Neural cell (in vitro differentiated cells): ENCODE results near the gene TAPBPL. TPM values are rescaled to one million over a fixed set of nuclear protein-coding genes. Genes with fewer than 3 reads are reported as not detected.
"Not testable (repeated sequence)": the region's sequence is repeated elsewhere in the genome, so short reads cannot be mapped to it uniquely, and the experiment has no call there.

ENCODE experiments used
- H2AFZ ChIP-seq: fragments of 200-600, 300-800 bp; sonication (generic), shearing (Covaris generic); 2 replicates; pipeline ENCODE4 v1.6.0; 2014; ENCODE audit warnings: low read depth, mild to moderate bottlenecking, antibody characterized with exemption, low read length, moderate library complexity
- H3F3A ChIP-seq: fragments of 200-600 bp; shearing (Covaris generic); 2 replicates; pipeline ENCODE4 v1.6.1; 2016; ENCODE audit warnings: mild to moderate bottlenecking, moderate library complexity, mixed read lengths, antibody characterized with exemption, low read length; ENCODE audit not compliant: insufficient read depth, poor library complexity, severe bottlenecking
- H3K27ac ChIP-seq: fragments of 200-600, 300-800 bp; sonication (generic), shearing (Covaris generic); 2 replicates; pipeline ENCODE4 v1.5.1; 2014; ENCODE audit warnings: mild to moderate bottlenecking, low read length, moderate library complexity
- H3K27me3 ChIP-seq: fragments of 300-800, 200-600 bp; sonication (generic), shearing (Covaris generic); 2 replicates; pipeline ENCODE4 v1.6.0; 2014; ENCODE audit warnings: mild to moderate bottlenecking, low read depth, low read length, moderate library complexity; ENCODE audit not compliant: insufficient read depth
- H3K36me3 ChIP-seq: fragments of 300-800, 200-600 bp; sonication (generic), shearing (Covaris generic); 2 replicates; pipeline ENCODE4 v1.5.1; 2014; ENCODE audit warnings: mild to moderate bottlenecking, antibody characterized with exemption, low read length, moderate library complexity; ENCODE audit not compliant: insufficient read depth
- H3K4me2 ChIP-seq: fragments of 300-800, 200-600 bp; sonication (generic), shearing (Covaris generic); 2 replicates; pipeline ENCODE4 v1.6.0; 2014; ENCODE audit warnings: mild to moderate bottlenecking, low read length
- H3K4me3 ChIP-seq: fragments of 300-800, 200-600 bp; sonication (generic), shearing (Covaris generic); 2 replicates; pipeline ENCODE4 v1.5.1; 2014; ENCODE audit warnings: mild to moderate bottlenecking, low read length, moderate library complexity
- H3K79me2 ChIP-seq: fragments of 200-600 bp; shearing (Covaris generic); replicated peaks from 2 replicates; pipeline ENCODE4 v1.6.0; 2014; ENCODE audit warnings: mild to moderate bottlenecking, low read length, moderate library complexity; ENCODE audit not compliant: insufficient read depth
- H3K9ac ChIP-seq: fragments of 300-800, 200-600 bp; sonication (generic), shearing (Covaris generic); 2 replicates; pipeline ENCODE4 v1.6.1; 2016; ENCODE audit warnings: mild to moderate bottlenecking, low read length, mixed read lengths
- H3K9me2 ChIP-seq: fragments of 200-600 bp; shearing (Covaris generic); 2 replicates; pipeline ENCODE4 v1.6.1; 2016; ENCODE audit warnings: mild to moderate bottlenecking, low read length, mixed read lengths; ENCODE audit not compliant: insufficient read depth
- H3K9me3 ChIP-seq: fragments of 200-600, 300-800 bp; sonication (generic), shearing (Covaris generic); 2 replicates; pipeline ENCODE4 v1.6.1; 2016; ENCODE audit warnings: mild to moderate bottlenecking, mixed run types, low read length, moderate library complexity, mixed read lengths
- H4K20me1 ChIP-seq: fragments of 200-600 bp; shearing (Covaris generic); 2 replicates; pipeline ENCODE4 v1.6.1; 2016; ENCODE audit warnings: mild to moderate bottlenecking, mixed run types; ENCODE audit not compliant: insufficient read depth
- CTCF ChIP-seq: fragments of 450-650 bp; IDR thresholded peaks from 2 replicates; pipeline ENCODE4 v1.5.1; 2014; ENCODE audit warnings: antibody characterized with exemption, mild to moderate bottlenecking, moderate library complexity; ENCODE audit not compliant: poor library complexity, severe bottlenecking
- EP300 ChIP-seq: fragments of 450-650 bp; conservative IDR thresholded peaks from 2 replicates; pipeline ENCODE4 v1.6.1; 2014; ENCODE audit warnings: antibody characterized with exemption, mild to moderate bottlenecking, moderate library complexity; ENCODE audit not compliant: poor library complexity, severe bottlenecking
- EZH2 ChIP-seq: fragments of 200-600, 300-800 bp; shearing (Covaris generic), sonication (generic); IDR thresholded peaks from 2 replicates; pipeline ENCODE4 v1.6.1; 2014; ENCODE audit warnings: antibody characterized with exemption, low read length, borderline replicate concordance, mild to moderate bottlenecking; ENCODE audit not compliant: insufficient read depth, poor library complexity, severe bottlenecking
- MXI1 ChIP-seq: fragments of 450-650 bp; conservative IDR thresholded peaks from 2 replicates; pipeline ENCODE4 v1.6.1; 2014; ENCODE audit warnings: antibody characterized with exemption, mild to moderate bottlenecking; ENCODE audit not compliant: poor library complexity, severe bottlenecking
- POLR2AphosphoS5 ChIP-seq: IDR thresholded peaks from 2 replicates; pipeline ENCODE4 v1.6.1; 2012
- RAD21 ChIP-seq: fragments of 450-650 bp; conservative IDR thresholded peaks from 2 replicates; pipeline ENCODE4 v1.6.1; 2014; ENCODE audit warnings: antibody characterized with exemption, mild to moderate bottlenecking, moderate library complexity
- REST ChIP-seq: IDR thresholded peaks from 2 replicates; pipeline ENCODE4 v1.6.1; 2012; ENCODE audit warnings: borderline replicate concordance
- SMC3 ChIP-seq: fragments of 450-650 bp; conservative IDR thresholded peaks from 2 replicates; pipeline ENCODE4 v1.6.1; 2014; ENCODE audit warnings: antibody characterized with exemption, mild to moderate bottlenecking, moderate library complexity; ENCODE audit not compliant: poor library complexity
- TAF1 ChIP-seq: IDR thresholded peaks from 2 replicates; pipeline ENCODE4 v1.6.1; 2012; ENCODE audit warnings: low read depth
- polyA plus RNA-seq: library from polyadenylated mRNA; depleted of rRNA; stranded (reverse); fragments of >200 nt; gene quantifications from 2 replicates; pipeline ENCODE4 v1.2.3, GENCODE V29; 2014

TAPBPL gene
- polyA plus RNA-seq, 1 donor from 2014 or later, result not detected

- not testable (repeated sequence) for H3K79me2 ChIP-seq, H3K27ac ChIP-seq, H3K9me2 ChIP-seq, H3K9me3 ChIP-seq, H2AFZ ChIP-seq, H3F3A ChIP-seq, H3K27me3 ChIP-seq, H4K20me1 ChIP-seq, H3K9ac ChIP-seq, H3K4me2 ChIP-seq, H3K36me3 ChIP-seq, H3K4me3 ChIP-seq
These were observed 15.9 kb downstream of the TAPBPL start for GRCh38 chr12:6467571-6468282.

- no peak for TF ChIP-seq MXI1
- Histone ChIP-seq H3K79me2 (no peaks in the 10 kb centered on the region), H3K4me2 (no peak overlapping the region), H3K36me3 (no peaks in the 10 kb centered on the region), H2AFZ (no peak overlapping the region), H3K27me3 (no peaks in the 10 kb centered on the region), H3K27ac (no peak overlapping the region), H3K9ac (no peak overlapping the region), H3K4me3 (no peak overlapping the region), H3K9me2 (no peaks in the 10 kb centered on the region), H3F3A (no peaks in the 10 kb centered on the region), H4K20me1 (no peaks in the 10 kb centered on the region), H3K9me3 (no peaks in the 10 kb centered on the region)
These were observed 16.4 kb downstream of the TAPBPL start for GRCh38 chr12:6468283-6468575.

- TF ChIP-seq POLR2AphosphoS5 (no peak), CTCF (no peak), EP300 (no peak)
- Histone ChIP-seq H3K27me3 (no peaks in the 10 kb centered on the region), H3K9ac (no peak overlapping the region), H2AFZ (no peak overlapping the region), H3F3A (no peaks in the 10 kb centered on the region), H4K20me1 (no peaks in the 10 kb centered on the region), H3K9me3 (no peaks in the 10 kb centered on the region), H3K4me2 (no peak overlapping the region), H3K4me3 (no peak overlapping the region), H3K9me2 (no peaks in the 10 kb centered on the region), H3K36me3 (no peaks in the 10 kb centered on the region), H3K79me2 (no peaks in the 10 kb centered on the region), H3K27ac (no peak overlapping the region)
These were observed 17.2 kb downstream of the TAPBPL start for GRCh38 chr12:6469092-6469491.

- no peaks in the 10 kb centered on the region for H3F3A ChIP-seq
- no peak overlapping the region for H3K27ac ChIP-seq
- peak overlapping the region; percentile 80 for H2AFZ ChIP-seq
- TF ChIP-seq SMC3, result no peak
- TF ChIP-seq RAD21, result no peak
- TF ChIP-seq CTCF, result no peak
- no peak for TF ChIP-seq EP300
- TF ChIP-seq TAF1, result no peak
- no peak for TF ChIP-seq MXI1
- TF ChIP-seq REST, result no peak
- TF ChIP-seq EZH2, result no peak
- no peak for TF ChIP-seq POLR2AphosphoS5
- peak overlapping the region; percentile 80 for H3K4me2 ChIP-seq
- no peaks in the 10 kb centered on the region for H3K9me2 ChIP-seq
- H4K20me1 ChIP-seq, result no peaks in the 10 kb centered on the region
- no peaks in the 10 kb centered on the region for H3K27me3 ChIP-seq
- H3K9ac ChIP-seq, result peak overlapping the region; percentile 57
- no peaks in the 10 kb centered on the region for H3K79me2 ChIP-seq
- no peaks in the 10 kb centered on the region for H3K36me3 ChIP-seq
- H3K4me3 ChIP-seq, result peak overlapping the region; percentile 80
- no peaks in the 10 kb centered on the region for H3K9me3 ChIP-seq
These were observed 17.9 kb downstream of the TAPBPL start for GRCh38 chr12:6469609-6470374.
